Fibroblast of lung (primary cell): ENCODE measurements around the gene NEK10. TPM values are rescaled to one million over a fixed set of nuclear protein-coding genes. Genes with fewer than 3 reads are reported as not detected.
"Not testable (repeated sequence)": the region's sequence is repeated elsewhere in the genome, so short reads cannot be mapped to it uniquely, and the experiment has no call there.

Experiments
- DNase-seq, 2 donors: peaks; one replicate each; pipeline versions ENCODE4 v3.0.0 to v3.0.0-alpha.2; 2010; ENCODE audit warnings: low read depth in 2 of 2
- H2AFZ ChIP-seq: 2 replicates; pipeline ENCODE4 v1.5.1; 2012; ENCODE audit warnings: low read length, control low read depth, inconsistent platforms
- H3K27ac ChIP-seq: 2 replicates; pipeline ENCODE4 v1.5.1; 2011; ENCODE audit warnings: low read length, control low read depth; ENCODE audit not compliant: insufficient read depth
- H3K27me3 ChIP-seq: 2 replicates; pipeline ENCODE4 v1.5.1; 2011; ENCODE audit warnings: mild to moderate bottlenecking, low read length; ENCODE audit not compliant: control insufficient read depth, insufficient read depth
- H3K36me3 ChIP-seq: 2 replicates; pipeline ENCODE4 v1.5.1; 2011; ENCODE audit warnings: low read length; ENCODE audit not compliant: control insufficient read depth, insufficient read depth
- H3K4me1 ChIP-seq: 2 replicates; pipeline ENCODE4 v1.5.1; 2011; ENCODE audit warnings: low read length; ENCODE audit not compliant: control insufficient read depth, insufficient read depth; ENCODE audit errors: extremely low read depth
- H3K4me2 ChIP-seq: 2 replicates; pipeline ENCODE4 v1.5.1; 2011; ENCODE audit warnings: low read length, control low read depth; ENCODE audit not compliant: insufficient read depth; ENCODE audit errors: extremely low read depth
- H3K4me3 ChIP-seq, 4 experiments: fragments of 200-600 bp in 1 of 4; sonication (generic) in 1 of 4; replicated peaks in 1 of 4; 2 replicates each; pipeline ENCODE4 v1.5.1; 2011 to 2016; ENCODE audit warnings: low read length in 4 of 4, low read depth in 3 of 4, mild to moderate bottlenecking in 3 of 4, control low read depth in 2 of 4, inconsistent platforms in 1 of 4, mixed read lengths in 1 of 4; ENCODE audit not compliant: insufficient read depth in 1 of 4; ENCODE audit errors: control extremely low read depth in 1 of 4
- H3K79me2 ChIP-seq: 2 replicates; pipeline ENCODE4 v1.5.1; 2012; ENCODE audit warnings: mild to moderate bottlenecking, low read length, inconsistent platforms; ENCODE audit not compliant: control insufficient read depth, insufficient read depth
- H3K9ac ChIP-seq: 2 replicates; pipeline ENCODE4 v1.5.1; 2011; ENCODE audit warnings: mild to moderate bottlenecking, low read length, control low read depth; ENCODE audit not compliant: insufficient read depth
- H3K9me3 ChIP-seq: 2 replicates; pipeline ENCODE4 v1.5.1; 2012; ENCODE audit warnings: low read depth, low read length; ENCODE audit not compliant: control insufficient read depth, insufficient read depth
- H4K20me1 ChIP-seq: 2 replicates; pipeline ENCODE4 v1.5.1; 2011; ENCODE audit warnings: low read length; ENCODE audit not compliant: control insufficient read depth, insufficient read depth; ENCODE audit errors: extremely low read depth
- EZH2 ChIP-seq: IDR thresholded peaks from 2 replicates; pipeline ENCODE4 v1.5.1; 2012; ENCODE audit warnings: low read length, control low read depth, mild to moderate bottlenecking; ENCODE audit errors: missing control alignments
- polyA minus RNA-seq: library from RNA; depleted of rRNA, polyadenylated mRNA; stranded (reverse); fragments of >200 nt; gene quantifications from 2 replicates; pipeline ENCODE4 v1.2.3, GENCODE V29; 2011; ENCODE audit warnings: low replicate concordance
- polyA plus RNA-seq, 2 donors: library from polyadenylated mRNA; depleted of rRNA in 1 of 2; stranded (reverse) in 1 of 2; unstranded in 1 of 2; fragments of >200 nt; gene quantifications; 2 replicates each; pipeline ENCODE4 v1.2.1, GENCODE V29; 2011 to 2012; ENCODE audit warnings: missing spikeins in 1 of 2
- total RNA-seq: library from RNA; depleted of rRNA; stranded (reverse); fragments of >200 nt; gene quantifications from 2 replicates; pipeline ENCODE4 v1.2.1, GENCODE V29; 2014
- TF ChIP-seq, protein P1 (sequence below), 2 donors: IDR thresholded peaks in 1 of 2; conservative IDR thresholded peaks in 1 of 2; 1 replicate in 1 of 2; 2 replicates in 1 of 2; pipeline ENCODE4 v1.5.1; 2011 to 2012; ENCODE audit warnings: low read length in 2 of 2, control low read depth in 1 of 2, inconsistent platforms in 1 of 2, low read depth in 1 of 2, mild to moderate bottlenecking in 1 of 2

Gene NEK10
- total RNA-seq: 16.4 and 23.0 TPM in 2 replicates
- 1.4 and 1.5 TPM in 2 replicates for polyA plus RNA-seq
- polyA plus RNA-seq (2012): 0.71 and 1.0 TPM in 2 replicates
- polyA minus RNA-seq: 0.16 TPM in 1 of 2 replicates, not detected in the other

DNA sequence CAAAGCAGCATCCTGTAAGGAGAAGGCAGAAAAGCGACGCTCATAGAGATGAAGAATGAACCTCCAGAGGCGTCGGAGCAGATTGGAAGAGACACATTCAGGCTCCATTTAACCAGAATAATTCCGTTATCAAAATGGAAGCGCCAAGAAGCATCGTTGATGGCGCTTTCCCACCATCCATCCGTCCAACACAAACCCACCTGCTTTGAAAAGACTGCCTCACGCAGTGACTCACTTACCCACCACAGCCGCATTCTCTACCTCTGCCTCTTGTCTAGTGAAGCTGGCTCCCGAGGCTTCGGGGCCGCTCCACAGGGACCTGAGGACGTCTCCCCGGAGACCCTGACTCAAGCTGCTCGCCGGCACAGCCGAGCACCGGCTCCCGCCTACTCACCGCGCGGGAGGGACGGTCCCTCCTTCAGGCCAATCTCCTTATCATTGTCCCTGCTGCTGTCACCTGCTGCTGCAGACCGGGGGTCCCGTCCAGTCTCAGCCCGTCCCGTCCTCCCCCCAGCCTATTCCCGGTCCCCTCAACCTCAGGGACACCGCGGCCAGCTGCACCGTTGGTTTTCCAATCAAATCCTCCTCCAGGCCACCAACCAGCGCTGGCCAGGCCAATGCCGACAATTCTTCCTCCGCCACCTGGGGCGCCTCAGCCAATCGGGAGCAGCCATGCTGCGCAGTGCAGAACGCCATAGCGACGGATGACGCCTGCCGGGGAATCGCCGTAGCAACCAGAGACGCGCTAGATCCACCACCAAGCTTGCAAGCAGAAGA is at the start of gene NEK10:
TSS of gene NEK10 (minus strand) at position 553 of the 777 bp plus-strand sequence. CDS start 16,501 bp downstream, outside the sequence.
- TF ChIP-seq, protein P1, sequence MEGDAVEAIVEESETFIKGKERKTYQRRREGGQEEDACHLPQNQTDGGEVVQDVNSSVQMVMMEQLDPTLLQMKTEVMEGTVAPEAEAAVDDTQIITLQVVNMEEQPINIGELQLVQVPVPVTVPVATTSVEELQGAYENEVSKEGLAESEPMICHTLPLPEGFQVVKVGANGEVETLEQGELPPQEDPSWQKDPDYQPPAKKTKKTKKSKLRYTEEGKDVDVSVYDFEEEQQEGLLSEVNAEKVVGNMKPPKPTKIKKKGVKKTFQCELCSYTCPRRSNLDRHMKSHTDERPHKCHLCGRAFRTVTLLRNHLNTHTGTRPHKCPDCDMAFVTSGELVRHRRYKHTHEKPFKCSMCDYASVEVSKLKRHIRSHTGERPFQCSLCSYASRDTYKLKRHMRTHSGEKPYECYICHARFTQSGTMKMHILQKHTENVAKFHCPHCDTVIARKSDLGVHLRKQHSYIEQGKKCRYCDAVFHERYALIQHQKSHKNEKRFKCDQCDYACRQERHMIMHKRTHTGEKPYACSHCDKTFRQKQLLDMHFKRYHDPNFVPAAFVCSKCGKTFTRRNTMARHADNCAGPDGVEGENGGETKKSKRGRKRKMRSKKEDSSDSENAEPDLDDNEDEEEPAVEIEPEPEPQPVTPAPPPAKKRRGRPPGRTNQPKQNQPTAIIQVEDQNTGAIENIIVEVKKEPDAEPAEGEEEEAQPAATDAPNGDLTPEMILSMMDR (conservative IDR thresholded peaks at IDR 0.05 in 1 of 2, IDR thresholded peaks at IDR 0.05 in 1 of 2; ENCODE audit: low read depth in 1 of 2, low read length in 2 of 2): no peak
- TF ChIP-seq EZH2: no peak
- Histone ChIP-seq H2AFZ (peak within 1 kb of the TSS; percentile 23), H4K20me1 (no peaks in the 10 kb centered on the region), H3K36me3 (no peaks in the 10 kb centered on the region), H3K4me3 (peak within 1 kb of the TSS; percentile 52 to 75 (median 62)), H3K9ac (peak within 1 kb of the TSS; percentile 54), H3K27me3 (no peaks in the 10 kb centered on the region), H3K4me1 (no peaks in the 10 kb centered on the region), H3K4me2 (peak within 1 kb of the TSS; percentile 92), H3K27ac (no peak within 1 kb of the TSS), H3K9me3 (no peaks in the 10 kb centered on the region), H3K79me2 (no peaks in the 10 kb centered on the region)
- DNase-seq: peak; percentile 87 to 90

GRCh38 chr3:27415202-27415601 is 46.0 kb upstream of the NEK10 start:
- Histone ChIP-seq H3K4me1 (no peaks in the 10 kb centered on the region), H3K27me3 (no peaks in the 10 kb centered on the region), H4K20me1 (no peaks in the 10 kb centered on the region), H3K4me3 (no peak overlapping the region), H3K36me3 (peaks cover 8% of the 10 kb centered on the region), H3K27ac (no peak overlapping the region), H3K4me2 (no peak overlapping the region), H2AFZ (no peak overlapping the region), H3K79me2 (no peaks in the 10 kb centered on the region), H3K9ac (no peak overlapping the region), H3K9me3 (no peaks in the 10 kb centered on the region)
- TF ChIP-seq, protein P1 (conservative IDR thresholded peaks at IDR 0.05 in 1 of 2, IDR thresholded peaks at IDR 0.05 in 1 of 2; ENCODE audit: low read depth in 1 of 2, low read length in 2 of 2): no peak
- no peak for TF ChIP-seq EZH2
- DNase-seq: no peak

DNA sequence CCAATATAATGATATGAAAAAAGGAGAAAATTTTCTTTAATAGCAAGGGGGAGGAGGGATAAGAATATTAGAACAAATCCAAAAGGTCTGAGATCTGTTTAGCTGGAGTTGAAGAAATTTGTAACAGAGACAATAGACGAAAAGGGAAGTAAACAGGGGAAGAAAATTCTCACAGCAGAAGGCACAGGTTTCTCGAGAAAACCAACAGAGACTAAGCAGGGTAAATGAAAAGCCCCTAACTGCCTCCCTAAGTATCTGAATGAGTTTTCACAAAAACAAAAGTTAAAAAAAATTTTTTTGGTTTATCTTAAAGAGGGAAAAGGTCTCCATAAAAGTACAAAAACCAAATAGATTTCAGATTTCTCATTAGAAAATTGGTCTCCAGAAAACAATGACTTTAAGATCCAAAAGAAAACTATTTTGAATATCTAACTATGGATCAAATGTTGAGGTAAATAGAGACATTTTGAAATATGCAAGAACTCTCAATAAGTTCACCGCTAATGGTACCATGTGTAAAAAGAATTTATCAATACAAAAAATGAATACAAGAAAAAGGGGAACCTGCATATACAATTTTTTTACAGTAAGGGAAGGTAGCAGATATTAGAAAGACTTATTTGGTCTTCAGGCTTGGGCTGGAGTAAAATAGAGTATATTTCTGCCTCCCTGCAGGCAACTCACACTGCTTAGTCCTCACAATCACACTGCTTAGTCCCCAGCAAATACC is 23.9 kb upstream of the NEK10 start:
- Histone ChIP-seq H3K9me3 (no peaks in the 10 kb centered on the region), H3K4me3 (no peak overlapping the region), H3K4me2 (no peak overlapping the region), H2AFZ (no peak overlapping the region), H3K27me3 (no peaks in the 10 kb centered on the region), H3K79me2 (no peaks in the 10 kb centered on the region), H3K27ac (no peak overlapping the region), H4K20me1 (no peaks in the 10 kb centered on the region), H3K4me1 (no peaks in the 10 kb centered on the region), H3K9ac (no peak overlapping the region), H3K36me3 (no peaks in the 10 kb centered on the region)
- TF ChIP-seq, protein P1 (conservative IDR thresholded peaks at IDR 0.05 in 1 of 2, IDR thresholded peaks at IDR 0.05 in 1 of 2; ENCODE audit: low read depth in 1 of 2, low read length in 2 of 2): no peak
- no peak for TF ChIP-seq EZH2
- DNase-seq: no peak

- not testable (repeated sequence) for H3K79me2 ChIP-seq, H3K36me3 ChIP-seq, H3K4me2 ChIP-seq, DNase-seq, H3K4me3 ChIP-seq, H3K4me1 ChIP-seq, H3K9ac ChIP-seq, H3K27ac ChIP-seq, H2AFZ ChIP-seq, H3K9me3 ChIP-seq, H4K20me1 ChIP-seq, H3K27me3 ChIP-seq
Measured at GRCh38 chr3:27392414-27392813, 23.2 kb upstream of the NEK10 start.
